ENCODE measurements around the gene LMAN1L.

GRCh38 chr15:74768099-74768770, 44.4 kb upstream of the LMAN1L start:
- TF ChIP-seq, protein P1, sequence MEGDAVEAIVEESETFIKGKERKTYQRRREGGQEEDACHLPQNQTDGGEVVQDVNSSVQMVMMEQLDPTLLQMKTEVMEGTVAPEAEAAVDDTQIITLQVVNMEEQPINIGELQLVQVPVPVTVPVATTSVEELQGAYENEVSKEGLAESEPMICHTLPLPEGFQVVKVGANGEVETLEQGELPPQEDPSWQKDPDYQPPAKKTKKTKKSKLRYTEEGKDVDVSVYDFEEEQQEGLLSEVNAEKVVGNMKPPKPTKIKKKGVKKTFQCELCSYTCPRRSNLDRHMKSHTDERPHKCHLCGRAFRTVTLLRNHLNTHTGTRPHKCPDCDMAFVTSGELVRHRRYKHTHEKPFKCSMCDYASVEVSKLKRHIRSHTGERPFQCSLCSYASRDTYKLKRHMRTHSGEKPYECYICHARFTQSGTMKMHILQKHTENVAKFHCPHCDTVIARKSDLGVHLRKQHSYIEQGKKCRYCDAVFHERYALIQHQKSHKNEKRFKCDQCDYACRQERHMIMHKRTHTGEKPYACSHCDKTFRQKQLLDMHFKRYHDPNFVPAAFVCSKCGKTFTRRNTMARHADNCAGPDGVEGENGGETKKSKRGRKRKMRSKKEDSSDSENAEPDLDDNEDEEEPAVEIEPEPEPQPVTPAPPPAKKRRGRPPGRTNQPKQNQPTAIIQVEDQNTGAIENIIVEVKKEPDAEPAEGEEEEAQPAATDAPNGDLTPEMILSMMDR (IDR thresholded peaks at IDR 0.05; ENCODE audit: poor library complexity): no peak
- TF ChIP-seq EZH2 (IDR thresholded peaks at IDR 0.05; ENCODE audit: borderline replicate concordance): no peak
